SHP77 (cell line): ENCODE measurements around the gene SCIMP.
A peak's percentile ranks its signal among the peaks of the same experiment; 100 is the strongest.
"Not testable (repeated sequence)": the region's sequence is repeated elsewhere in the genome, so short reads cannot be mapped to it uniquely, and the experiment has no call there.

Source experiments
- DNase-seq, 2 experiments: peaks; one replicate each; lab custom pipeline; 2025; lab: John Stamatoyannopoulos, UW

The SCIMP gene

GRCh38 chr17:5234645-5235576 is at the start of gene SCIMP:
Gene SCIMP (minus strand): TSS chr17:5234860. CDS start chr17:5234755, 105 bp downstream.
- DNase-seq: no peak

- DNase-seq: no peak
Measured at GRCh38 chr17:5283571-5284315, 49.1 kb upstream of the SCIMP start.

- no peak for DNase-seq
Measured at GRCh38 chr17:5282642-5283217, 48.1 kb upstream of the SCIMP start.

GRCh38 chr17:5281814-5282641 is 47.4 kb upstream of the SCIMP start, which contains the start of gene RABEP1:
Gene RABEP1 (plus strand): TSS chr17:5282284. CDS start chr17:5282487, 203 bp downstream.
- peak; percentile 80 to 88 for DNase-seq

GRCh38 chr17:5272322-5272721 is 37.7 kb upstream of the SCIMP start:
- no peak for DNase-seq

- no peak for DNase-seq
Measured at GRCh38 chr17:5269241-5269960, 34.7 kb upstream of the SCIMP start.

- DNase-seq: no peak
Measured at GRCh38 chr17:5264893-5265292, 30.2 kb upstream of the SCIMP start.

- DNase-seq: no peak
Measured at GRCh38 chr17:5263441-5263840, 28.8 kb upstream of the SCIMP start.

- DNase-seq: no peak
Measured at GRCh38 chr17:5262416-5262991, 27.8 kb upstream of the SCIMP start.

- DNase-seq: no peak
Measured at GRCh38 chr17:5260542-5260941, 25.9 kb upstream of the SCIMP start.

- DNase-seq: no peak
Measured at GRCh38 chr17:5257124-5257523, 22.5 kb upstream of the SCIMP start.

- DNase-seq: no peak
Measured at GRCh38 chr17:5254903-5255521, 20.4 kb upstream of the SCIMP start.

GRCh38 chr17:5254414-5254813 is 19.8 kb upstream of the SCIMP start:
- DNase-seq: no peak

- peak; percentile 84 to 86 for DNase-seq
Measured at GRCh38 chr17:5249615-5250014, 15.0 kb upstream of the SCIMP start.

- no peak for DNase-seq
Measured at GRCh38 chr17:5248821-5249479, 14.3 kb upstream of the SCIMP start.

GRCh38 chr17:5247621-5248020 is 13.0 kb upstream of the SCIMP start:
- no peak for DNase-seq

GRCh38 chr17:5241861-5242671 is 7.4 kb upstream of the SCIMP start:
- DNase-seq: no peak

GRCh38 chr17:5239769-5240168 is 5.1 kb upstream of the SCIMP start:
- not testable (repeated sequence) for DNase-seq

- DNase-seq: no peak
Measured at GRCh38 chr17:5238333-5238732, 3.7 kb upstream of the SCIMP start.
